ENCODE measurements around the gene JCAD.
"Not testable (repeated sequence)": the region's sequence is repeated elsewhere in the genome, so short reads cannot be mapped to it uniquely, and the experiment has no call there.

Gene JCAD

GRCh38 chr10:30059209-30060107, at the start of gene JCAD:
JCAD (minus strand) TSS chr10:30059586; CDS start chr10:30047812, 11,774 bp downstream.
- DNase-seq: peak; percentile 89

- no peak for DNase-seq
These were observed 47.6 kb upstream of the JCAD start for GRCh38 chr10:30106987-30107386.

GRCh38 chr10:30103595-30104320, 44.4 kb upstream of the JCAD start:
- DNase-seq: no peak

- not testable (repeated sequence) for DNase-seq
These were observed 40.3 kb upstream of the JCAD start for GRCh38 chr10:30099706-30100105.

- DNase-seq: no peak
These were observed 39.7 kb upstream of the JCAD start for GRCh38 chr10:30099101-30099500.

- DNase-seq: no peak
These were observed 39.2 kb upstream of the JCAD start for GRCh38 chr10:30098629-30099028.

GRCh38 chr10:30096564-30096963, 37.2 kb upstream of the JCAD start:
- DNase-seq: no peak

- DNase-seq: no peak
These were observed 36.4 kb upstream of the JCAD start for GRCh38 chr10:30095631-30096422.

- no peak for DNase-seq
These were observed 35.2 kb upstream of the JCAD start for GRCh38 chr10:30094601-30095000.

- no peak for DNase-seq
These were observed 34.0 kb upstream of the JCAD start for GRCh38 chr10:30093303-30093950.

- no peak for DNase-seq
These were observed 32.9 kb upstream of the JCAD start for GRCh38 chr10:30092151-30092790.

- DNase-seq: no peak
These were observed 31.8 kb upstream of the JCAD start for GRCh38 chr10:30091136-30091535.

- no peak for DNase-seq
These were observed 28.8 kb upstream of the JCAD start for GRCh38 chr10:30088178-30088577.

GRCh38 chr10:30083934-30084333, 24.5 kb upstream of the JCAD start:
- no peak for DNase-seq

GRCh38 chr10:30081182-30081581, 21.8 kb upstream of the JCAD start:
- DNase-seq: no peak

- DNase-seq: no peak
These were observed 20.8 kb upstream of the JCAD start for GRCh38 chr10:30080161-30080560.

GRCh38 chr10:30079408-30079807, 20.0 kb upstream of the JCAD start:
- DNase-seq: no peak

GRCh38 chr10:30075481-30075880, 16.1 kb upstream of the JCAD start:
- DNase-seq: no peak

GRCh38 chr10:30074933-30075332, 15.5 kb upstream of the JCAD start:
- DNase-seq: no peak

- DNase-seq: no peak
These were observed 14.7 kb upstream of the JCAD start for GRCh38 chr10:30074090-30074489.

GRCh38 chr10:30073767-30074060, 14.3 kb upstream of the JCAD start:
- no peak for DNase-seq

- no peak for DNase-seq
These were observed 13.8 kb upstream of the JCAD start for GRCh38 chr10:30073045-30073766.
